Bronchial epithelial cell (primary cell): Measurements from ENCODE around the gene TPST2. TPM values are rescaled to one million over a fixed set of nuclear protein-coding genes. Genes with fewer than 3 reads are reported as not detected.

Experiments used
- DNase-seq: peaks from one replicate; pipeline ENCODE4 v3.0.0-alpha.2; 2010; ENCODE audit warnings: low read depth
- FAIRE-seq: peaks from 2 replicates; lab custom pipeline; 2011; peaks lifted over from hg19 to GRCh38; lab: Jason Lieb, UNC
- H3K27me3 ChIP-seq: 2 replicates; pipeline ENCODE4 v1.5.1; 2011; ENCODE audit warnings: low read length; ENCODE audit not compliant: control insufficient read depth, insufficient read depth
- H3K36me3 ChIP-seq: 2 replicates; pipeline ENCODE4 v1.5.1; 2011; ENCODE audit warnings: low read length; ENCODE audit not compliant: control insufficient read depth, insufficient read depth
- H3K4me3 ChIP-seq: 2 replicates; pipeline ENCODE4 v1.5.1; 2011; ENCODE audit warnings: mild to moderate bottlenecking, low read depth, low read length, control low read depth
- CTCF ChIP-seq: IDR thresholded peaks from 2 replicates; pipeline ENCODE4 v1.5.1; 2011; ENCODE audit warnings: mild to moderate bottlenecking, moderate library complexity, low read length, control low read depth, inconsistent platforms; ENCODE audit not compliant: insufficient read depth, severe bottlenecking
- total RNA-seq: library from RNA; depleted of rRNA; stranded (reverse); fragments of >200 nt; gene quantifications from 2 replicates; pipeline ENCODE4 v1.2.1, GENCODE V29; 2014

Gene TPST2
- total RNA-seq, 1 donor from 2014 or later, result 18.4 TPM

- Histone ChIP-seq H3K4me3 (no peak overlapping the region), H3K36me3 (no peaks in the 10 kb centered on the region), H3K27me3 (no peaks in the 10 kb centered on the region)
- no peak for TF ChIP-seq CTCF
- FAIRE-seq, result no peak
- peak; percentile 44 for DNase-seq
Observed at GRCh38 chr22:26592421-26592891, 2.5 kb upstream of the TPST2 start.

- FAIRE-seq (no peak), DNase-seq (no peak)
- no peaks in the 10 kb centered on the region for H3K36me3 ChIP-seq
- H3K27me3 ChIP-seq, result no peaks in the 10 kb centered on the region
- H3K4me3 ChIP-seq, result peak overlapping the region; percentile 85
- TF ChIP-seq CTCF, result no peak
Observed at GRCh38 chr22:26589367-26589844, 526 bp downstream of the TPST2 start.

- no peak for TF ChIP-seq CTCF
- FAIRE-seq, result no peak
- no peak for DNase-seq
- Histone ChIP-seq H3K4me3 (peak overlapping the region; percentile 85), H3K27me3 (no peaks in the 10 kb centered on the region), H3K36me3 (no peaks in the 10 kb centered on the region)
Observed at GRCh38 chr22:26588729-26589366, 1.1 kb downstream of the TPST2 start.

GRCh38 chr22:26587991-26588613, 1.8 kb downstream of the TPST2 start:
- TF ChIP-seq CTCF, result no peak
- DNase-seq (no peak), FAIRE-seq (no peak)
- Histone ChIP-seq H3K36me3 (no peaks in the 10 kb centered on the region), H3K4me3 (no peak overlapping the region), H3K27me3 (no peaks in the 10 kb centered on the region)

- H3K36me3 ChIP-seq, result peaks cover 7% of the 10 kb centered on the region
- H3K4me3 ChIP-seq, result no peak overlapping the region
- H3K27me3 ChIP-seq, result no peaks in the 10 kb centered on the region
- no peak for DNase-seq
- no peak for FAIRE-seq
- no peak for TF ChIP-seq CTCF
Observed at GRCh38 chr22:26586556-26587325, 3.2 kb downstream of the TPST2 start.
